GM19397 (cell line): ENCODE data around the gene RBL1.
A peak's percentile ranks its signal among the peaks of the same experiment; 100 is the strongest.

Experiments
- ATAC-seq: cut with Tn5 transposase; IDR thresholded peaks from one replicate; pipeline ENCODE4 v1.9.1; 2021; ENCODE audit warnings: mild to moderate bottlenecking, moderate library complexity; ENCODE audit not compliant: unreplicated experiment

RBL1 gene

DNA sequence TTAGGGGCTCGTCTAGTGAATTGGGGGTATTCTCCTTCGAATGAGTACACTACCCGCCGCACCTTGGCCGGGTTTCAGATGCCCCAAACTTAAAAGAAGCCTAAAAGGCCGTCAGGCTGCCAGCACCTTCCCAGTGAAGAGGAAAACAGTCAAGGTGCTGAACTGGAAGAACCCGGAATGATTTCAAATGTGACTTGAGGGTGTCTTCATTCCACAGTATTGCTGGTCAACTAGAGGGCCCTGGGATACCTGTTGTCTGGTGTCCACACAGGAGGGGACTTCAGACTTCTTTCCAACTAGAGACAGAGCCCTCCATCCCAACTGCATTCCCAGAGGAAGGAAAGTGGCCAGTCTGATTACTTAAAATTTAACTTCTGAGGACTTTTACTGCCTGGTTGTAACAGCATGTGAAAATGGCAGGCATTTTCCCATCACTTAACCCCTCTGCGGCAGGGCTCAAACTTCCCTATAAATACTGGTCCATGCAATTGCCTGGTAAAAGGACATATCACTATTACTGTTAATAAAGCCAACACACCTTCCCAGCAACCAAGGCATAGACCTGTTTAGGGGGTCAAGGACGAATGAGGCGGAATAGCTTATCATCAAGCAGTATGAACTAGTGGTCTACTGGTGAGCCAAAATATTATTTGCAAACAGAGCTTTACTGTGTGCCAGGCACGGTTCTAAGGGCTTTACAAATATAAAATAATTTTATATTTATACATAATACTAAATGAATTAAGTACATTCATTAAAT, 143.6 kb downstream of the RBL1 start:
- ATAC-seq, result no peak

DNA sequence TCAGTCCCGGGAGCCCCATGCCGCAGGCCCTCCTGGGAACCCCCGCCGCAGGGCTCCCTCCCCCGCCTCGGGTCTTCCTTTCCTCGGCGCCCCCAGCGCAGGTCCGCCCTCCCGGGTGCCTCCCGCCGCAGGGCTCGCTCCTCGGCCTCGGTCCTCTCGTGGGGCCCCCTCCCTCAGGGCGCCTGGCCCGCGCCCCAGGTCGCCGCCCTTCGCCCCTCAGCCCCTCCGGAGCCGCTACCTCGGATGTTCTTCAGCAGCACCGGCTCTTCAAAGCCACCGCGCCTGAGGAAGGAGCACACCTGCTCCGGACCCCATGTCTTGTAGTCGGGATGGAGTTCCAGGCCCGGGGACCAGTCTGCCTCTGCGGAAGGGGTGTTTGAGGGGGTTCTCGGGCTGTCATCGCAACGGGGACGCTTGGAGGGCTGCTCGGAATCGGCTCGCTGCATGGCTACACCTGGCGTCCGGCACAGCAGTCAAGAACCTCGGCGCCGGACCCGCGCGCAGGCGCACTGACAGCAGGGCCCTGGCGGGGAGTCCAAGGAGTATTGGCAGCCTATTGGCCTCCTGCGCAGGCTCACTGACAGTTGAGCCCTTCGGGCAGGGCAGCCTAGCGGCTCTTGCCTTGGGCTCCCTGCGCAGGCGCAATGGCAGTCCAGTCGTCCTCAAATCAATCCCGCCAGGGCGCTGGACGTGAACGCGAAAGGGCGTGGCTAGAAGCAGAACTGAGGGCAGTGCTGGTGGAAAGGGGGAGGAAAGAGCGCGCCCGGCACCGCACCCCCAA, 144.4 kb downstream of the RBL1 start, which contains the start of gene SAMHD1:
Gene SAMHD1, minus strand, starts transcription at position 511 of the 781 bp plus-strand sequence. Its CDS starts 65 bp downstream, at position 446.
- peak; percentile 93 for ATAC-seq

DNA sequence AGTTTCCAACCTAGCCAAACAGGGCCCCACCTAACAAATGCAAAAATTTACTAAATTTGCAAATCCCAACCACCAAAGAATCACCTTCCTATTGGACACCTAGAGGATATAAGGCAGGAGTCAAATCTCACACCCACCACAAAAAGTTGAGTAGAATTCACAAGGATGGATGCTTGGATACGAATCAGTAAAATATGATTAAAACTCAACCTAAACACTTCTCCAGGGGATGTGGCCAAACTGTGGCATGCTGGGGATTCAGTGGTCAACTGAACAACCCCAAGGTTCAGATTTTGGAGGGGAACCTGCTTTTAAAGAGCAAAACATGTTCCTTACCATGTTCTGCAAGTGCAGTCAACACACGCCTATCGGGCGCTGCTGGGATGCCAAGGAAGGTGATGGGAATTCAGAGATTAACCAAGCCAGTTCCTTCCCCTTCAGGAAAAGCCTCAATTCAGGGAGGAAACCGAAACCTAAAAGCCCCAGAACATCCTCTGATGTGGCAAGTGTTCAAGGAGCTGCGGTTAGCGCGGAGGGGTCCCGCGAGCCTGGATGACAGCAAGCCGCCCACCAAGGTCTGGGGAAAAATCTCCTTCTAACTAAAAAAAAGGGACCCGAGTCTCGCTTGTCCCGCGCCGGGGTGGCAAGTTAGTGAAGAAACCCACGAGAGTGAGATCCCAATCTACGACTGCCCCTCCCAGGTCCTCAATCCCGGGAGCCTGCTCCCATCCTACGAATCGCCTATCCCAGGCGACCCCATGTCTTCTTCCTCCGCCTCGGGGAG, 145.2 kb downstream of the RBL1 start:
- ATAC-seq, result no peak
